Osteocyte (in vitro differentiated cells): ENCODE measurements around the gene STAB1. TPM values are rescaled to one million over a fixed set of nuclear protein-coding genes. Genes with fewer than 3 reads are reported as not detected.

Source experiments
- DNase-seq: peaks from one replicate; pipeline ENCODE4 v3.0.0; 2021; ENCODE audit warnings: mixed read lengths; ENCODE audit not compliant: unreplicated experiment; ENCODE audit errors: extremely low spot score
- H3K27ac Mint-ChIP-seq: one replicate; pipeline ENCODE4 v1.8.0; 2021; ENCODE audit warnings: mild to moderate bottlenecking, mixed read lengths; ENCODE audit not compliant: unreplicated experiment
- H3K27me3 Mint-ChIP-seq: one replicate; pipeline ENCODE4 v1.8.0; 2021; ENCODE audit warnings: mixed read lengths; ENCODE audit not compliant: unreplicated experiment
- H3K36me3 Mint-ChIP-seq: one replicate; pipeline ENCODE4 v1.8.0; 2021; ENCODE audit warnings: mixed read lengths; ENCODE audit not compliant: unreplicated experiment
- H3K4me1 Mint-ChIP-seq: one replicate; pipeline ENCODE4 v1.8.0; 2021; ENCODE audit warnings: mixed read lengths; ENCODE audit not compliant: unreplicated experiment
- H3K4me3 Mint-ChIP-seq: one replicate; pipeline ENCODE4 v1.8.0; 2021; ENCODE audit warnings: mild to moderate bottlenecking, moderate library complexity, mixed read lengths; ENCODE audit not compliant: unreplicated experiment
- H3K9me3 Mint-ChIP-seq: one replicate; pipeline ENCODE4 v1.8.0; 2021; ENCODE audit warnings: mixed read lengths; ENCODE audit not compliant: unreplicated experiment
- CTCF ChIP-seq: fragments of 200-600 bp; sonication (generic); IDR thresholded peaks from 2 replicates; pipeline ENCODE4 v1.5.0; 2021; ENCODE audit warnings: antibody characterized with exemption, mild to moderate bottlenecking, moderate library complexity
- total RNA-seq: library from RNA; stranded (reverse); gene quantifications from 2 replicates; pipeline ENCODE4 v1.2.1, GENCODE V29; 2021

The STAB1 gene
- total RNA-seq, 1 donor from 2014 or later: not detected

- no peak for TF ChIP-seq CTCF
- Mint-ChIP-seq H3K27ac (no peak overlapping the region), H3K4me3 (no peak overlapping the region), H3K27me3 (no peaks in the 10 kb centered on the region), H3K36me3 (peaks cover 40% of the 10 kb centered on the region), H3K4me1 (peaks cover 7% of the 10 kb centered on the region), H3K9me3 (no peaks in the 10 kb centered on the region)
- DNase-seq: no peak
Observed at GRCh38 chr3:52472239-52473000, 22.7 kb upstream of the STAB1 start.

- Mint-ChIP-seq H3K27me3 (no peaks in the 10 kb centered on the region), H3K4me3 (no peak overlapping the region), H3K4me1 (peaks cover 6% of the 10 kb centered on the region), H3K9me3 (no peaks in the 10 kb centered on the region), H3K27ac (no peak overlapping the region), H3K36me3 (peaks cover 42% of the 10 kb centered on the region)
- no peak for TF ChIP-seq CTCF
- DNase-seq: no peak
Observed at GRCh38 chr3:52473026-52473425, 22.1 kb upstream of the STAB1 start.

- peaks cover 47% of the 10 kb centered on the region for H3K36me3 Mint-ChIP-seq
Observed at GRCh38 chr3:52477076-52477795, 17.9 kb upstream of the STAB1 start.

GRCh38 chr3:52477796-52478095 lies 17.4 kb upstream of the STAB1 start:
- H3K4me1 Mint-ChIP-seq: no peaks in the 10 kb centered on the region
- H3K9me3 Mint-ChIP-seq: no peaks in the 10 kb centered on the region
- no peak overlapping the region for H3K4me3 Mint-ChIP-seq
- DNase-seq: no peak
- no peaks in the 10 kb centered on the region for H3K27me3 Mint-ChIP-seq
- H3K27ac Mint-ChIP-seq: no peak overlapping the region
- TF ChIP-seq CTCF: no peak
- peaks cover 47% of the 10 kb centered on the region for H3K36me3 Mint-ChIP-seq

More at GRCh38 chr3:52477076-52477795, 17.9 kb upstream of the STAB1 start:
- no peak overlapping the region for H3K27ac Mint-ChIP-seq
- no peak for TF ChIP-seq CTCF
- no peak overlapping the region for H3K4me3 Mint-ChIP-seq
- no peaks in the 10 kb centered on the region for H3K9me3 Mint-ChIP-seq
- no peak for DNase-seq
- no peaks in the 10 kb centered on the region for H3K4me1 Mint-ChIP-seq
- no peaks in the 10 kb centered on the region for H3K27me3 Mint-ChIP-seq
